H9 (cell line): ENCODE data around the gene LGALS9C. TPM values are rescaled to one million over a fixed set of nuclear protein-coding genes. Genes with fewer than 3 reads are reported as not detected.
"Not testable (repeated sequence)": the region's sequence is repeated elsewhere in the genome, so short reads cannot be mapped to it uniquely, and the experiment has no call there.

Experiments
- DNase-seq: peaks from one replicate; pipeline ENCODE4 v3.0.0-alpha.2; 2017
- H2AFZ ChIP-seq: one replicate; pipeline ENCODE4 v1.6.1; 2013; ENCODE audit warnings: mild to moderate bottlenecking, low read length, control low read depth, moderate library complexity
- H2AK5ac ChIP-seq: 2 replicates; pipeline ENCODE4 v1.6.1; 2013; ENCODE audit warnings: low read length, control low read depth, mixed read lengths; ENCODE audit not compliant: insufficient read length
- H2BK120ac ChIP-seq: one replicate; pipeline ENCODE4 v1.6.1; 2013; ENCODE audit warnings: low read depth, mild to moderate bottlenecking, low read length, control low read depth, inconsistent platforms; ENCODE audit not compliant: poor library complexity, severe bottlenecking
- H2BK12ac ChIP-seq: 2 replicates; pipeline ENCODE4 v1.6.1; 2013; ENCODE audit warnings: low read length, control low read depth, mixed read lengths, low read depth; ENCODE audit not compliant: insufficient read length
- H2BK15ac ChIP-seq: 2 replicates; pipeline ENCODE4 v1.6.1; 2013; ENCODE audit warnings: low read depth, low read length, control low read depth
- H2BK20ac ChIP-seq: one replicate; pipeline ENCODE4 v1.6.1; 2013; ENCODE audit warnings: low read depth, mild to moderate bottlenecking, low read length, control low read depth, inconsistent platforms; ENCODE audit not compliant: poor library complexity, severe bottlenecking
- H2BK5ac ChIP-seq: 2 replicates; pipeline ENCODE4 v1.6.1; 2013; ENCODE audit warnings: low read length, control low read depth, mixed read lengths; ENCODE audit not compliant: insufficient read length
- H3K14ac ChIP-seq: 2 replicates; pipeline ENCODE4 v1.6.1; 2013; ENCODE audit warnings: low read length, control low read depth; ENCODE audit not compliant: insufficient read depth
- H3K18ac ChIP-seq: 2 replicates; pipeline ENCODE4 v1.6.1; 2013; ENCODE audit warnings: low read depth, mild to moderate bottlenecking, mixed read lengths, low read length, control low read depth; ENCODE audit not compliant: insufficient read length
- H3K23ac ChIP-seq: 2 replicates; pipeline ENCODE4 v1.6.1; 2013; ENCODE audit warnings: low read length, control low read depth, mixed read lengths, low read depth; ENCODE audit not compliant: insufficient read length
- H3K23me2 ChIP-seq: 2 replicates; pipeline ENCODE4 v1.6.1; 2013; ENCODE audit warnings: low read depth, mild to moderate bottlenecking, mixed read lengths, low read length, control low read depth; ENCODE audit not compliant: insufficient read length, poor library complexity, severe bottlenecking
- H3K27ac ChIP-seq: 2 replicates; pipeline ENCODE4 v1.5.1; 2013; ENCODE audit warnings: low read length, control low read depth, mixed read lengths, low read depth; ENCODE audit not compliant: insufficient read length
- H3K27me3 ChIP-seq: 2 replicates; pipeline ENCODE4 v1.6.1; 2013; ENCODE audit warnings: low read length, control low read depth, inconsistent platforms; ENCODE audit not compliant: insufficient read depth
- H3K4ac ChIP-seq: 2 replicates; pipeline ENCODE4 v1.6.1; 2013; ENCODE audit warnings: low read depth, mild to moderate bottlenecking, control low read depth, inconsistent platforms, low read length, moderate library complexity
- H3K4me1 ChIP-seq: 2 replicates; pipeline ENCODE4 v1.6.1; 2013; ENCODE audit warnings: low read length, control low read depth, inconsistent platforms; ENCODE audit not compliant: insufficient read depth
- H3K4me2 ChIP-seq: 2 replicates; pipeline ENCODE4 v1.6.1; 2013; ENCODE audit warnings: low read length, control low read depth, mixed read lengths; ENCODE audit not compliant: insufficient read length, insufficient read depth
- H3K56ac ChIP-seq: 2 replicates; pipeline ENCODE4 v1.6.1; 2013; ENCODE audit warnings: low read depth, mild to moderate bottlenecking, mixed read lengths, low read length, control low read depth; ENCODE audit not compliant: insufficient read length
- H3K79me1 ChIP-seq: 2 replicates; pipeline ENCODE4 v1.6.1; 2013; ENCODE audit warnings: low read depth, mild to moderate bottlenecking, moderate library complexity, low read length, control low read depth, inconsistent platforms; ENCODE audit not compliant: insufficient read depth, poor library complexity, severe bottlenecking
- H3K79me2 ChIP-seq: 2 replicates; pipeline ENCODE4 v1.6.1; 2013; ENCODE audit warnings: low read length, control low read depth, inconsistent platforms; ENCODE audit not compliant: insufficient read depth
- H3K9ac ChIP-seq: 2 replicates; pipeline ENCODE4 v1.6.1; 2013; ENCODE audit warnings: low read length, control low read depth, mixed read lengths; ENCODE audit not compliant: insufficient read length; ENCODE audit errors: extremely low read depth
- H3K9me3 ChIP-seq: one replicate; pipeline ENCODE4 v1.6.1; 2013; ENCODE audit warnings: low read depth, low read length, inconsistent platforms; ENCODE audit not compliant: control insufficient read depth
- H3T11ph ChIP-seq: one replicate; pipeline ENCODE4 v1.6.1; 2013; ENCODE audit warnings: mild to moderate bottlenecking, low read length, control low read depth, inconsistent platforms
- H4K20me1 ChIP-seq: one replicate; pipeline ENCODE4 v1.6.1; 2013; ENCODE audit not compliant: control insufficient read depth, insufficient read length, insufficient read depth
- H4K5ac ChIP-seq: 2 replicates; pipeline ENCODE4 v1.6.1; 2013; ENCODE audit warnings: low read depth, mild to moderate bottlenecking, mixed read lengths, low read length, control low read depth; ENCODE audit not compliant: insufficient read length
- H4K8ac ChIP-seq: replicated peaks from 2 replicates; pipeline ENCODE4 v1.6.1; 2013; ENCODE audit warnings: low read length, control low read depth, mixed read lengths, low read depth; ENCODE audit not compliant: insufficient read length
- H4K91ac ChIP-seq: 2 replicates; pipeline ENCODE4 v1.6.1; 2013; ENCODE audit warnings: low read depth, mild to moderate bottlenecking, moderate library complexity, mixed read lengths, low read length, control low read depth; ENCODE audit not compliant: insufficient read length
- H3K27ac Mint-ChIP-seq, 3 experiments: 2 replicates in 2 of 3; 3 replicates in 1 of 3; pipeline ENCODE4 v1.8.0; 2020 to 2021; ENCODE audit warnings: mixed read lengths in 3 of 3, mild to moderate bottlenecking in 1 of 3, moderate library complexity in 1 of 3
- H3K27me3 Mint-ChIP-seq: 2 replicates; pipeline ENCODE4 v1.8.0; 2021; ENCODE audit warnings: low read depth, mild to moderate bottlenecking, moderate library complexity, mixed read lengths
- H3K36me3 Mint-ChIP-seq, 3 experiments: 2 replicates in 2 of 3; 3 replicates in 1 of 3; pipeline ENCODE4 v1.8.0; 2020 to 2021; ENCODE audit warnings: low read depth in 3 of 3, mixed read lengths in 3 of 3; ENCODE audit not compliant: insufficient read depth in 1 of 3
- H3K4me1 Mint-ChIP-seq, 2 experiments: 2 replicates each; pipeline ENCODE4 v1.8.0; 2020; ENCODE audit warnings: mixed read lengths in 2 of 2
- H3K4me3 Mint-ChIP-seq, 2 experiments: 2 replicates in 1 of 2; 3 replicates in 1 of 2; pipeline ENCODE4 v1.8.0; 2020 to 2021; ENCODE audit warnings: mild to moderate bottlenecking in 2 of 2, mixed read lengths in 2 of 2, moderate library complexity in 1 of 2
- H3K9me3 Mint-ChIP-seq, 2 experiments: 2 replicates in 1 of 2; 3 replicates in 1 of 2; pipeline ENCODE4 v1.8.0; 2020; ENCODE audit warnings: mild to moderate bottlenecking in 2 of 2, mixed read lengths in 2 of 2, moderate library complexity in 1 of 2
- CTCF ChIP-seq: fragments of 200-600 bp; sonication (generic); conservative IDR thresholded peaks from 3 replicates; pipeline ENCODE4 v1.8.0; 2021; ENCODE audit warnings: antibody characterized with exemption, mild to moderate bottlenecking
- WGBS: extraction: QIAGEN DNeasy Blood & Tissue Kit; methylation state at CpG from one replicate; pipeline ENCODE4 v1.1.7; 2013; ENCODE audit warnings: missing lambda C conversion rate, low lambda C conversion rate, mixed read lengths; ENCODE audit not compliant: insufficient read length; ENCODE audit errors: extremely low coverage; 5-methylcytosine and 5-hydroxymethylcytosine counted together
- total RNA-seq: library from RNA; stranded (reverse); gene quantifications from 2 replicates; pipeline ENCODE4 v1.2.1, GENCODE V29; 2021

Gene LGALS9C
- total RNA-seq, 1 experiment from 2014 or later: not detected

GRCh38 chr17:18497044-18497443, 20.5 kb downstream of the LGALS9C start:
- H3K79me1 ChIP-seq, H4K91ac ChIP-seq, H3K4ac ChIP-seq, H3K9me3 Mint-ChIP-seq, H2BK15ac ChIP-seq, H3K4me2 ChIP-seq, H3K14ac ChIP-seq, H4K20me1 ChIP-seq, H2BK5ac ChIP-seq, H2BK20ac ChIP-seq, H2AK5ac ChIP-seq, H3K4me1 Mint-ChIP-seq, H3K18ac ChIP-seq, H3K4me1 ChIP-seq, H2BK120ac ChIP-seq, H3K56ac ChIP-seq, H3K27ac ChIP-seq, H3K9me3 ChIP-seq, H3K23ac ChIP-seq, H3K23me2 ChIP-seq, H4K5ac ChIP-seq, H2AFZ ChIP-seq, H2BK12ac ChIP-seq, H3K9ac ChIP-seq, DNase-seq, H3T11ph ChIP-seq, H3K27me3 ChIP-seq, H4K8ac ChIP-seq, H3K27ac Mint-ChIP-seq, H3K79me2 ChIP-seq, H3K36me3 Mint-ChIP-seq, H3K4me3 Mint-ChIP-seq, H3K27me3 Mint-ChIP-seq: not testable (repeated sequence)
- WGBS: no CpG with 5 or more reads among the region's 6 CpGs
- TF ChIP-seq CTCF: peak; percentile 45

GRCh38 chr17:18499100-18499499, 22.5 kb downstream of the LGALS9C start:
- H3K9me3 Mint-ChIP-seq, H3K4me2 ChIP-seq, H3K79me1 ChIP-seq, H3K4me1 ChIP-seq, H4K5ac ChIP-seq, H2BK12ac ChIP-seq, H3K23ac ChIP-seq, H3T11ph ChIP-seq, H3K79me2 ChIP-seq, H3K56ac ChIP-seq, H4K8ac ChIP-seq, H3K23me2 ChIP-seq, H3K36me3 Mint-ChIP-seq, H3K4me3 Mint-ChIP-seq, H2BK120ac ChIP-seq, H3K18ac ChIP-seq, H3K4me1 Mint-ChIP-seq, H2AFZ ChIP-seq, H3K9me3 ChIP-seq, H3K9ac ChIP-seq, H2BK15ac ChIP-seq, H2AK5ac ChIP-seq, H3K27ac ChIP-seq, H3K14ac ChIP-seq, H2BK20ac ChIP-seq, H3K4ac ChIP-seq, H2BK5ac ChIP-seq, H3K27ac Mint-ChIP-seq, H3K27me3 Mint-ChIP-seq, H4K91ac ChIP-seq, H4K20me1 ChIP-seq, DNase-seq, H3K27me3 ChIP-seq: not testable (repeated sequence)
- WGBS: no CpG with 5 or more reads among the region's 6 CpGs
